Ovary (tissue), 9 donors: Measurements from ENCODE around the gene ICA1. TPM values are rescaled to one million over a fixed set of nuclear protein-coding genes. Genes with fewer than 3 reads are reported as not detected.

Source experiments
- DNase-seq, 5 donors: peaks; one replicate each; pipeline ENCODE4 v3.0.0-alpha.2; 2019 to 2020
- H3K27ac ChIP-seq, 2 donors: fragments of 200-600 bp; one replicate each; pipeline versions ENCODE4 v1.5.1 to v1.8.0; 2019 to 2022
- H3K27me3 ChIP-seq: fragments of 200-600 bp; one replicate; pipeline ENCODE4 v1.8.0; 2022
- H3K36me3 ChIP-seq: fragments of 200-600 bp; sonication (generic); one replicate; pipeline ENCODE4 v1.5.1; 2019
- H3K4me1 ChIP-seq: one replicate; pipeline ENCODE4 v1.8.1; 2013; ENCODE audit warnings: mild to moderate bottlenecking, moderate library complexity; ENCODE audit not compliant: insufficient read depth
- H3K4me3 ChIP-seq: fragments of 200-600 bp; sonication (generic); one replicate; pipeline ENCODE4 v1.5.1; 2017
- H3K9me3 ChIP-seq, 2 donors: fragments of 200-600 bp in 1 of 2; sonication (generic) in 1 of 2; one replicate each; pipeline versions ENCODE4 v1.5.1 to v1.8.1; 2013 to 2019; ENCODE audit warnings: mild to moderate bottlenecking in 1 of 2, moderate library complexity in 1 of 2
- EP300 ChIP-seq: sonication (generic); formaldehyde crosslinking; IDR thresholded peaks from one replicate; pipeline ENCODE4 v1.6.1; 2017; ENCODE audit warnings: antibody characterized with exemption
- POLR2A ChIP-seq: fragments of 450-650 bp; IDR thresholded peaks from one replicate; pipeline ENCODE4 v1.6.1; 2017; ENCODE audit warnings: antibody characterized with exemption, mild to moderate bottlenecking, moderate library complexity
- WGBS, 3 donors: extraction: QIAGEN DNeasy Blood & Tissue Kit in 1 of 3; methylation state at CpG; one replicate each; pipeline versions ENCODE4 v1.1.5 to v1.1.7; 2013 to 2017; 5-methylcytosine and 5-hydroxymethylcytosine counted together
- intact Hi-C, 4 donors: fragments of 100-400 bp; cut with DNase I; formaldehyde crosslinking; loops; one replicate each; pipeline versions ENCODE4 v1.11.0 to v1.15.1; 2022 to 2023
- polyA plus RNA-seq, 2 donors: library from polyadenylated mRNA; stranded (reverse); fragments of 200-250 nt in 1 of 2; fragments of 350-450 nt in 1 of 2; fragmentation: Illumina TruSeq in 1 of 2; extraction: RNeasy Lipid Tissue Mini Kit (QIAGEN cat#74804) in 1 of 2; gene quantifications; one replicate each; pipeline ENCODE4 v1.2.3, GENCODE V29; 2013 to 2014
- total RNA-seq, 7 donors: library from RNA; depleted of rRNA in 2 of 7; stranded (reverse); fragments of >200 nt in 2 of 7; fragmentation: NEBNext Ultra II Directional in 3 of 7; extraction: Animal tissue kit (Norgen Biotek cat#: 25700) in 3 of 7; gene quantifications; one replicate each; pipeline versions ENCODE4 v1.1.0 to v1.2.4, GENCODE V29; 2016 to 2023
- TF ChIP-seq, protein P1 (sequence below), 3 donors: fragments of 450-650 bp in 2 of 3; fragments of 200-600 bp in 1 of 3; IDR thresholded peaks; one replicate each; pipeline versions ENCODE4 v1.5.1 to v1.8.0; 2016 to 2022; ENCODE audit warnings: antibody characterized with exemption in 3 of 3, mild to moderate bottlenecking in 1 of 3
- donor health status: DM: no; HTN: no; CAD: no; lungs with moderate emphysema.
- donor health status: DM: no; HTN: no; CAD: no.
- donor health status: Bipolar disorder and iron deficiency.
- donor health status: DM: yes; HTN: yes; CAD: no.
- donor health status: DM: no; HTN: no; CAD: no.
- donor health status: DM: yes; HTN: yes; CAD: no.

ICA1 gene
- total and polyA plus RNA-seq, 9 donors: 2.1 to 19.4 (median 4.7) TPM

DNA sequence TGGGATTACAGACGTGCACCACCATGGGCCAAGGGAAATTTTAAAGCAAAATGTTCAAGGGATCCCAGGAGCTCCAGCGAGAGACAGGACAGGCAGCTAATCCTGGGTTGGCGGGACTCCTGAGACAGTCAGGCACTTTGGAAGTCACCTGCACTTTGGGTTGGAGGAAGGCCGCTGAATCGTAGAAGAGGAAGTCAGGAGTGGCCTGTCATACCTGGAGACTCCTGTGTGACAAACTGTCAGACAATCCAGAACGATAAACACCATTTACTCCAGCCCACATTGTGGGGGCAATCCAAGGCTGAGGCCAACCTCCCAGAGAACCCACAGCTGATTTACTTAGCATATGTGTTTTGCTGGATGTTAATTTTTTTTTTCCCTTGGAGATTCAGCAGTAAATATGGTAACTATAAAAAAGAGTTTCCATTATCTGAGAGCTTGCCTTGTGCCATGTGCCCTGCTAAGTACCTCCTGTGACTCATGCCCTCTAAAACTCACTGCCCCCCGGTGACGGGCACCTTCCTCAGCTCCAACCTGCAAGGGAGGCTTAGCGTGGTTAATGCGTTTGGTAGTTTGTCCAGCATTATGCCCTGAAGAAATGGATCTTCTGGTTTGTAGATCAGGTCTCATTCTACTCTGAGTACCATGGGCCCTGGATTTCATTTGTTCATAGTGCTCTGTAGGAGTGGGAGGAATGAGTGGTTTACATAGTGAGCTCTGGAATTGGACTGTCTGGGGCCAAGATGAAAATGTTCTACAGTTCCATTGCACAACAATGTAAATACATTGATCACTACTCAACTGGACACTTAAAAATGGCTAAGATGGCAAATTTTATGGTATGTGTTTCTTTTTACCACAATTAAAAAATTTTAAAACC, 50.9 kb downstream of the ICA1 start:
- DNase-seq: no peak
- H3K27me3 ChIP-seq: no peaks in the 10 kb centered on the region
- H3K4me1 ChIP-seq: no peaks in the 10 kb centered on the region
- intact Hi-C loops: loop anchor here in 1 of 4 donors (10.0 kb wide), 1 partner anchor 616 kb away; no protein-coding TSS in a partner anchor
- H3K36me3 ChIP-seq: no peaks in the 10 kb centered on the region
- no peak for TF ChIP-seq EP300
- TF ChIP-seq, protein P1, sequence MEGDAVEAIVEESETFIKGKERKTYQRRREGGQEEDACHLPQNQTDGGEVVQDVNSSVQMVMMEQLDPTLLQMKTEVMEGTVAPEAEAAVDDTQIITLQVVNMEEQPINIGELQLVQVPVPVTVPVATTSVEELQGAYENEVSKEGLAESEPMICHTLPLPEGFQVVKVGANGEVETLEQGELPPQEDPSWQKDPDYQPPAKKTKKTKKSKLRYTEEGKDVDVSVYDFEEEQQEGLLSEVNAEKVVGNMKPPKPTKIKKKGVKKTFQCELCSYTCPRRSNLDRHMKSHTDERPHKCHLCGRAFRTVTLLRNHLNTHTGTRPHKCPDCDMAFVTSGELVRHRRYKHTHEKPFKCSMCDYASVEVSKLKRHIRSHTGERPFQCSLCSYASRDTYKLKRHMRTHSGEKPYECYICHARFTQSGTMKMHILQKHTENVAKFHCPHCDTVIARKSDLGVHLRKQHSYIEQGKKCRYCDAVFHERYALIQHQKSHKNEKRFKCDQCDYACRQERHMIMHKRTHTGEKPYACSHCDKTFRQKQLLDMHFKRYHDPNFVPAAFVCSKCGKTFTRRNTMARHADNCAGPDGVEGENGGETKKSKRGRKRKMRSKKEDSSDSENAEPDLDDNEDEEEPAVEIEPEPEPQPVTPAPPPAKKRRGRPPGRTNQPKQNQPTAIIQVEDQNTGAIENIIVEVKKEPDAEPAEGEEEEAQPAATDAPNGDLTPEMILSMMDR (IDR thresholded peaks at IDR 0.05): no peak
- no peak for TF ChIP-seq POLR2A
- no peak overlapping the region for H3K27ac ChIP-seq
- H3K4me3 ChIP-seq: no peak overlapping the region
- 85 to 92% (median 89%) methylated on average over 10 of the region's 10 CpGs for WGBS, 3 donors
- H3K9me3 ChIP-seq: no peaks in the 10 kb centered on the region

DNA sequence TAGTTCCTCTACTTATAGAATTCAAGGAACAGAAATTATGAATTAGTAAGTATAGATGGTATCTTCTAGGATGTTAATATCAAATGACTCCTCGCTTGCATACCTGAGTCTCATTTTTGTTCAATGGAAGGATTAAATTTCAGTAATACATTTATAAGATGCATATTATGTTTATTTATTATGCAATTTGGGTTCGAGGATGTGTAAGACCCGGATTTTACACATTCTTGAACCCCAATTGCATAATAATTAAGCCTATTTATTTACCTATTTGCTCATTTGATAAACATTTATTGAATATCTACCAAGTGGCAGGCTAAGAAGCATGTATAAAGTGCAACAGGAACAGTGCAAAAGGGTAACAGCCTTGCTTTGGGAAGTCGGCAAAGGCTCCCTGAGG, 52.6 kb downstream of the ICA1 start:
- intact Hi-C loops: no loop called here
- Histone ChIP-seq H3K27me3 (no peaks in the 10 kb centered on the region), H3K27ac (no peak overlapping the region), H3K4me3 (no peak overlapping the region), H3K9me3 (no peaks in the 10 kb centered on the region), H3K36me3 (no peaks in the 10 kb centered on the region), H3K4me1 (no peaks in the 10 kb centered on the region)
- WGBS, 3 donors: 81 to 85% (median 83%) methylated on average over 4 of the region's 4 CpGs
- no peak for TF ChIP-seq EP300
- no peak for DNase-seq

DNA sequence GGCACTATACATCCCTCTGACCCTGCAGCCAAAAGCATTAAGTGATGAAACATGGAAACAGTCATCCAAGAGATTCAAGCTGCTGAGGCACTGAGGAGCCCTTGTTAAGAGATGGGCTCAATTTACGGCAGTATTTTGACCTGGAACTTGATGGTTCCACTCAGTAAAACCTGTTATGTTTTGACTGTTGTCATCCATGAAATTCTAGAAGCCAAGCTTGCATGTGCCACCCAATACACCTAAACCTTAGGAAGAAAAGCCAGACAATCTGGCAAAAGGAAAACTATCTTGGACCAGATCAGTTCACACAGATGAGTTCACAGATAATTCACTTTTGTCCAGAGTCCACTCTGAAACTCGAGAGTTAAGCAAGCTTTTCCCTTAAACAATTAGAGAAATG, 53.2 kb downstream of the ICA1 start:
- no peaks in the 10 kb centered on the region for H3K4me1 ChIP-seq
- TF ChIP-seq POLR2A (no peak), EP300 (no peak)
- TF ChIP-seq, protein P1 (IDR thresholded peaks at IDR 0.05): no peak
- no peak overlapping the region for H3K4me3 ChIP-seq
- intact Hi-C loops: no loop called here
- no peaks in the 10 kb centered on the region for H3K27me3 ChIP-seq
- WGBS, 3 donors: 69 to 76% (median 72%) methylated on average over 2 of the region's 2 CpGs
- H3K27ac ChIP-seq: no peak overlapping the region
- H3K36me3 ChIP-seq: no peaks in the 10 kb centered on the region
- no peak for DNase-seq
- H3K9me3 ChIP-seq: no peaks in the 10 kb centered on the region

DNA sequence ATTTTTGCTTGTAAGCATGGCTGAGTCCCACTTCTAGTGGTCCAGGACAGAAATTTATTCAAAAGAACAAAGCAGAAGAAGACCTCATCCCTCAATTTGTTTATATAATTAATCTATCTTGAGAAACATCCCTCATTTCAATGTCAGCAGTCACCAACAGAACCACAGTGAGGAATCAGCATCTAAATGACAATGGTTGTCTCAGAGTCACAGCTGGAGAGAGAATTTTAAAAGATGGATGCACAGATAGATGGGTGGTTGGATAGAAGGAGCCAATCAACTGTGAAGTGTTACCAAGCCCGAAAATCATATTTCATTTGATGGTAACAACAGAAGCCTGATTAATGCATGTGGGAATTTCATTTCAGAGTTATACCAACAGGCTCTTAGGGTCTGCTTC, 55.0 kb downstream of the ICA1 start:
- DNase-seq: no peak
- 95 to 97% (median 96%) methylated on average over 1 of the region's 1 CpG for WGBS, 3 donors
- Histone ChIP-seq H3K27ac (no peak overlapping the region), H3K9me3 (no peaks in the 10 kb centered on the region), H3K36me3 (no peaks in the 10 kb centered on the region), H3K4me3 (no peak overlapping the region), H3K4me1 (no peaks in the 10 kb centered on the region), H3K27me3 (no peaks in the 10 kb centered on the region)
- intact Hi-C loops: no loop called here
- TF ChIP-seq, protein P1 (IDR thresholded peaks at IDR 0.05): no peak
- TF ChIP-seq POLR2A (no peak), EP300 (no peak)

DNA sequence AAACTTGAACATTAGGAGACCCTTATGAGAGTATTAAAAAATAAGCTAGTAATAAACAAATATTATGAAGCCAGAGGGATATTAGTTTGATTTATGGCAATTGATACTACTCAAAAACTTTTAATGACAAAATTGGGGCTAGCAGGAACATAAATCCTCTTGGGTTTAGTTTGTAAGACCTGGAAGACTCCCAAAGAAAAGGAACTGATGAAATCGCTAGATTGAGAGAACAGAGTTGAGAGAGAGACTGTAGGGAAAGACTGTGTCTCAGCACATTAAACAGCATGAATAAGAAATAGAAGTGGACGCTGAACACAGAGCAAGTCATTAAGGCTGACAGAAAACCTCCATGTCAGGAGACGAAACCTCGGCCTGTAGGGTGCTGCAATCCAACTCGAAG, 56.4 kb downstream of the ICA1 start:
- Histone ChIP-seq H3K27ac (no peak overlapping the region), H3K4me1 (no peaks in the 10 kb centered on the region), H3K9me3 (no peaks in the 10 kb centered on the region), H3K27me3 (no peaks in the 10 kb centered on the region), H3K4me3 (no peak overlapping the region), H3K36me3 (no peaks in the 10 kb centered on the region)
- 77 to 96% (median 90%) methylated on average over 5 of the region's 5 CpGs for WGBS, 3 donors
- no peak for DNase-seq
- intact Hi-C loops: no loop called here
- TF ChIP-seq EP300 (no peak), POLR2A (no peak)
- TF ChIP-seq, protein P1 (IDR thresholded peaks at IDR 0.05): no peak
